LNCaP clone FGC (cell line): ENCODE measurements around the gene BNC2.

ENCODE experiments used
- DNase-seq: peaks from one replicate; pipeline ENCODE4 v3.0.0-alpha.2; 2011; ENCODE audit warnings: low read depth
- H3K4me3 ChIP-seq: 2 replicates; pipeline ENCODE4 v1.5.1; 2011; ENCODE audit warnings: mild to moderate bottlenecking, low read depth, low read length, control low read depth
- TF ChIP-seq, protein P1 (sequence below): IDR thresholded peaks from 2 replicates; pipeline ENCODE4 v1.5.1; 2012; ENCODE audit warnings: mild to moderate bottlenecking; ENCODE audit not compliant: control insufficient read depth, insufficient read depth; ENCODE audit errors: extremely low read depth

The BNC2 gene

DNA sequence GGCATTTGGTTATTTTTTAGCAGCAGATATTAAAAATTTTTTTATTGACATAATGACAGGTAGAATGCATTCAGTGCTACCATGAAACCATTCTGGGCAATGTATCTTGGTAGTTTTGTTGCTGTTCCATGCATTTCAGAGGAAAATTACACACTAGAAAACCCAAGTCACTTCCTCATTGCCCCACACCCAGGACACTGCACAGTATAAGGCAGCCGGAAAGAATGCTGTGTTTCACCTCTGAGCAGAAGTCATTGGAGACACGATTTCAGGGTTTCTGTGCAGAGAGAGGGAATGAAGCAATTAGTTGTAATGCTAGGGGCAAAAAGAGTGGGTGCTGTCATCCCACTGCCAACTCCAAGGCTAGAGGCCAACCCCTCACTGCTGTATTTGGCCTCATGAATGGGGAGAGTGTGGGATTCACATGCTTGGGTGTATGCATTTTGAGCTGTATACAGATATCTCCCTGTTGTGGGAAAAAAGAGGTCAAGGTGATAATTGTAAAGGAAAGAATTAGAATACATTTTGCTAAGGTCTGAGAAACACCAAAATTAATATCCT, 290.5 kb downstream of the BNC2 start:
- no peak overlapping the region for H3K4me3 ChIP-seq
- DNase-seq, result no peak
- TF ChIP-seq, protein P1, sequence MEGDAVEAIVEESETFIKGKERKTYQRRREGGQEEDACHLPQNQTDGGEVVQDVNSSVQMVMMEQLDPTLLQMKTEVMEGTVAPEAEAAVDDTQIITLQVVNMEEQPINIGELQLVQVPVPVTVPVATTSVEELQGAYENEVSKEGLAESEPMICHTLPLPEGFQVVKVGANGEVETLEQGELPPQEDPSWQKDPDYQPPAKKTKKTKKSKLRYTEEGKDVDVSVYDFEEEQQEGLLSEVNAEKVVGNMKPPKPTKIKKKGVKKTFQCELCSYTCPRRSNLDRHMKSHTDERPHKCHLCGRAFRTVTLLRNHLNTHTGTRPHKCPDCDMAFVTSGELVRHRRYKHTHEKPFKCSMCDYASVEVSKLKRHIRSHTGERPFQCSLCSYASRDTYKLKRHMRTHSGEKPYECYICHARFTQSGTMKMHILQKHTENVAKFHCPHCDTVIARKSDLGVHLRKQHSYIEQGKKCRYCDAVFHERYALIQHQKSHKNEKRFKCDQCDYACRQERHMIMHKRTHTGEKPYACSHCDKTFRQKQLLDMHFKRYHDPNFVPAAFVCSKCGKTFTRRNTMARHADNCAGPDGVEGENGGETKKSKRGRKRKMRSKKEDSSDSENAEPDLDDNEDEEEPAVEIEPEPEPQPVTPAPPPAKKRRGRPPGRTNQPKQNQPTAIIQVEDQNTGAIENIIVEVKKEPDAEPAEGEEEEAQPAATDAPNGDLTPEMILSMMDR, result no peak

DNA sequence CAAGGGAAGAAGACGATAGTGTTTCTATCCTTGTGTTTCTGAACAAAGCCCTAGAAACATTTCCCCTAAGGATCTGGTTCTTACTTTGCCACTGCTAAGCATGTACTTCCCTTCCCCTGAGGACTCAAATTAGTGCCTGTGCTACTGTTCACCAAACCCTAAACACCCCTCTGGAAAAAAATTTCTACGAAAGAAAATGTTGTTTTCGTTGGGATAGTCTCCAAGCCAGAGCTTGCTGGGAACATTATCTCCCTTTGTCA, 294.6 kb downstream of the BNC2 start:
- no peak overlapping the region for H3K4me3 ChIP-seq
- no peak for DNase-seq
- TF ChIP-seq, protein P1, result no peak

DNA sequence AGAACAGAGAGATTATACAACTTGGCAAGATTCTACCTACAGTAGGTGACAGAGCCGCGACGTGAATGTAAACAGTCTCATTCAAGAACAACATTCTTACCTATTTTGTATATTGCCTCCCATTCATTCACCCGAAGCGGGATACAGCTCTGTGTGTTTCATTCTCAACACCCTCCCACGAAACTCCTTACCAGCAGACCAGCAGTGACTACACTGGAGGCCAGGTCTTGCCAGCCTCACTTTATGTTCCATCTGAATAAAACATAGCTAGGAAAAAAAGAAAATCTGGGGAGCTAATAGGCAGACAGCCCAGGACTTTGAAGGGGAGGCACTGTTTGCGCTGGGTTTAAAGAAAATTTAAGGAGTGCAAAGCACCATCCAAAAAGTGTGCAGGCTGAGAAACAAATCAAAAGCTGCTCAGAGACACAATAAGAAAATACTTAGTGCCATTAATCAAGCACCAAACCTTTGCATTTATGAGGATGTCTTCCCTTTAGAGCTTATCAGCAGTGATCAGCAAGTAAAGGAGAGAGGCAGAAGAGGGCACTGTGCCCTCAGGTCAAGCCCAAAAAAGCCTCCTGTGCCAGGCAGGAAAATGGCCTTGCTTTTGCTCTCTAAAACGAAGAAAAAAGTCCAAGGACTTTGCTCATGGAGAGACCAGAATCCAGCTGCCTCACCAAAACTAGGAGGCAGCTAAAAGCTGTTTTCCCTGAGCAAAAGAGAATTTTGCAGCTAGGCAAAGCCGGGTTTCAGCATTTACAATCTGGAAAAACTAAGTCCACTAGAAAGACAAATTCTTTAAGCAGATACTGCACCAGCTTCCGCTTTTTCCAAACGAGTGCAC, 295.1 kb downstream of the BNC2 start:
- TF ChIP-seq, protein P1, result peak; percentile 73
- DNase-seq, result peak; percentile 32
- H3K4me3 ChIP-seq, result no peak overlapping the region

DNA sequence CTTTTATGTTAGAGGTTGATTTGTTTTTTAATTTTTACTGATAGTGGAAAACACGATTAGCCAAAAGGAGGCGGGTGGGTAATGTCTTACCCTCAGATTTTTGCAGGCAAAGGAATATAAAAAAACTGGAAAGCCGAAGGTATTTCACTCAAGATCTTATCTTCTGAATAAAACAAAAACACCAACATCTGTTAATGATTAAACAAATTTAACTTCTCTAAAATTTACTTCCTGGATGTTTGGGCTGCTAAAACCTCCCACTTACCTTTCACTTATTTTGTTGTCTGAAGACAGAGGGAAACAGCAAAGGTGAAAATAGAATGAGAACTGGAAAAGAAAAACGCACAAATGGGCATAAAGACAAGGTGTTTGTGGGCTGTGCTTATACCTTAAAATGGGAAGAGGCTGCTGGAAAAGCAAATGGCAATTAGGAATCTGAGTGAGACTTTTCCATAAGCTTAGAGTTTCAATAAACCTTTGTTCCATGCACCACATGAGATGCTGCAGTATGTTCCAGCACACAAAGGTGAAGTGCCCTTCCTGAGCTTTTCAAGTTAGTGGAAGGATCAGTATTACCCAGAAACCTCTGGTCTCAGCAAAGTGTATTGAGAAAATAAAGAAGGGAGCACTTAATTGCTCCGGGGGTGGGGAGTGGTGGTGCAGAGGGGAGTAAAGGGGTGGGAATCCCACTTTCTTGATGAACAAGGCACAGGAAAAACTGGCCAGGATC, 298.3 kb downstream of the BNC2 start:
- TF ChIP-seq, protein P1, result no peak
- H3K4me3 ChIP-seq, result no peak overlapping the region
- no peak for DNase-seq

DNA sequence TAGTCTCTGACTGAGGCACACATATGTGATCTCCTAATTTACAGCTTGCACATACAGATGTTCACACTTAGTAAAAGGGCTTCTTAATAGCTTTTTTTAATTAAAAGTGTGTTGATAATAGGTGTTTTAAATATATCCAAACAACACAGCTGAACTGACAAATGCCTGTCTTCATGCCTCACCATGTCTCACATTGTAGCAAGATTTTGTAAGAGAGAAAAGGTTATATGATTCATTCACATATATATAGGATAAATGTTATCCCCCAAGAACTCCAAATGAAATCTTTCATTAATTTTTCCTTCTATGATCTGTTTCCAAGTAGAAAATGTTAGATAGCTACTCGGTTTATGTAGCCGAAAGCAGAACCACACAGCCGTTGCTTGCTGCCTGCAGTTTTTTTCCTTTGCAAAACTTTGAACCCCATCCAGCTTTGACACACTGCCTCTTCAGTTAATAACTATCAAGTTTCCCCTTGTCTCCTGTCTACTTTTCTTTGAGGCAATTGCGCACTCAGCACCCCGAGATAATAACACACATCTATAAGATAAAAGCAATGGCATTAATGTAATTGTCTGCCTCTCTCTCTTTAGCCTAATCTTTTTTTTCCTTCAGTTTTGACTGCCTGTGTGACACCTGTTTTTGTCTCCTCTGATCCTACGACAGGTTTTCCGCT, 299.2 kb downstream of the BNC2 start:
- TF ChIP-seq, protein P1, result no peak
- no peak overlapping the region for H3K4me3 ChIP-seq
- no peak for DNase-seq

DNA sequence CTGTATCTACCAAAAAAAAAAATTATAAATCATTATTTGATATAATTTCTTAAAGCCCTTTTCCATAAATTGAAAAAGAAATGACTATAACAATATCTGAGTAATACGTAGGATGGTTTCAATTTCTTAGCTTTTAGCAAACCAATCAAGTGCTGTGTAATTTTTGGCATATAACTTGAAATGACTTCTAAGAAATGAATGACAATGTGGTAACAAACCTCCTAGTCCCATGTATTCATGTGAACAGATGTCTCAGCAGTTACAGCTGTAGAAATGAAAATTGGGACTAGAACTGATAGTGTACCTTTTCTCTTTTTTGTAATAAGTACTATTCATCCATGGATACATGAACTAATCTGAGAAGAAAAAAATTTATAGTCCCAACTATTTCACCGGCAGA, 307.0 kb downstream of the BNC2 start:
- TF ChIP-seq, protein P1, result no peak
- H3K4me3 ChIP-seq, result no peak overlapping the region
- no peak for DNase-seq
